Right atrium auricular region (tissue), 2 donors: ENCODE data around the gene BBS4. TPM values are rescaled to one million over a fixed set of nuclear protein-coding genes. Genes with fewer than 3 reads are reported as not detected.
"Not testable (repeated sequence)": the region's sequence is repeated elsewhere in the genome, so short reads cannot be mapped to it uniquely, and the experiment has no call there.

Source experiments
- DNase-seq: peaks from one replicate; pipeline ENCODE4 v3.0.0-alpha.2; 2019; ENCODE audit warnings: low spot score
- H3K27ac ChIP-seq, 2 donors: fragments of 200-600 bp; sonication (generic); 1 replicate in 1 of 2; 2 replicates in 1 of 2; pipeline ENCODE4 v1.5.1; 2016 to 2019
- H3K27me3 ChIP-seq, 2 donors: fragments of 200-600 bp; sonication (generic); one replicate each; pipeline versions ENCODE4 v1.5.1 to v1.6.0; 2017 to 2019
- H3K36me3 ChIP-seq: fragments of 200-600 bp; sonication (generic); one replicate; pipeline ENCODE4 v1.5.1; 2016
- H3K4me1 ChIP-seq, 2 donors: fragments of 200-600 bp; sonication (generic); one replicate each; pipeline versions ENCODE4 v1.5.1 to v1.6.0; 2017 to 2019
- H3K4me3 ChIP-seq, 2 donors: fragments of 200-600 bp; sonication (generic); 1 replicate in 1 of 2; 2 replicates in 1 of 2; pipeline ENCODE4 v1.5.1; 2017 to 2019; ENCODE audit warnings: mild to moderate bottlenecking in 1 of 2, moderate library complexity in 1 of 2
- H3K9me3 ChIP-seq, 2 donors: fragments of 200-600 bp; sonication (generic); one replicate each; pipeline ENCODE4 v1.5.1; 2019
- CTCF ChIP-seq, 2 donors: fragments of 200-600 bp; sonication (generic); IDR thresholded peaks; one replicate each; pipeline ENCODE4 v1.5.1; 2019; ENCODE audit warnings: antibody characterized with exemption in 2 of 2
- total RNA-seq, 2 donors: library from RNA; depleted of rRNA; stranded (reverse); fragments of >200 nt; gene quantifications; one replicate each; pipeline ENCODE4 v1.1.0, GENCODE V29; 2016

The BBS4 gene
- 10 to 100 TPM in 1 of 2 donors, 1 to 10 TPM in 1; 8.0 to 12.1 TPM for total RNA-seq

- Histone ChIP-seq H3K36me3 (no peaks in the 10 kb centered on the region), H3K4me3 (peak within 1 kb of the TSS; percentile 59 to 68), H3K27me3 (no peaks in the 10 kb centered on the region), H3K9me3 (no peaks in the 10 kb centered on the region), H3K4me1 (no peaks in the 10 kb centered on the region), H3K27ac (peak within 1 kb of the TSS; percentile 84 to 89)
- TF ChIP-seq CTCF (IDR thresholded peaks at IDR 0.05), result no peak
- peak; percentile 85 for DNase-seq
Observed at GRCh38 chr15:72685925-72686794, at the start of gene BBS4, which contains the start of gene HIGD2B. Gene BBS4, plus strand, starts transcription at chr15:72686207. Its CDS starts 21 bp downstream, at chr15:72686228. Gene HIGD2B, minus strand, starts transcription at chr15:72686182. Its CDS starts 9,808 bp downstream, at chr15:72676374.

GRCh38 chr15:72636519-72637282 is 49.3 kb upstream of the BBS4 start:
- not testable (repeated sequence) for H3K27me3 ChIP-seq, H3K4me1 ChIP-seq, H3K9me3 ChIP-seq, H3K36me3 ChIP-seq, H3K27ac ChIP-seq
- DNase-seq, result peak; percentile 80
- H3K4me3 ChIP-seq, result peak overlapping the region; percentile 17 to 21

GRCh38 chr15:72639759-72640483 is 46.1 kb upstream of the BBS4 start:
- not testable (repeated sequence) for H3K27ac ChIP-seq

GRCh38 chr15:72642271-72642670 is 43.7 kb upstream of the BBS4 start:
- not testable (repeated sequence) for H3K36me3 ChIP-seq, DNase-seq, H3K9me3 ChIP-seq, H3K4me3 ChIP-seq, H3K4me1 ChIP-seq, H3K27ac ChIP-seq, H3K27me3 ChIP-seq

More at GRCh38 chr15:72639759-72640483, 46.1 kb upstream of the BBS4 start:
- H3K4me3 ChIP-seq, DNase-seq, H3K4me1 ChIP-seq, H3K36me3 ChIP-seq, H3K9me3 ChIP-seq, H3K27me3 ChIP-seq: not testable (repeated sequence)

GRCh38 chr15:72648631-72649253 is 37.3 kb upstream of the BBS4 start:
- not testable (repeated sequence) for H3K4me1 ChIP-seq, H3K27ac ChIP-seq, DNase-seq, H3K9me3 ChIP-seq, H3K36me3 ChIP-seq, H3K4me3 ChIP-seq, H3K27me3 ChIP-seq

- DNase-seq, H3K36me3 ChIP-seq, H3K27ac ChIP-seq, H3K4me1 ChIP-seq, H3K9me3 ChIP-seq, H3K27me3 ChIP-seq, H3K4me3 ChIP-seq: not testable (repeated sequence)
Observed at GRCh38 chr15:72654397-72654796, 31.6 kb upstream of the BBS4 start, which contains the start of gene GOLGA6B. Gene GOLGA6B, plus strand, starts transcription at chr15:72654697. Its CDS starts 41 bp downstream, at chr15:72654738.

GRCh38 chr15:72656014-72656413 is 30.0 kb upstream of the BBS4 start:
- not testable (repeated sequence) for H3K4me3 ChIP-seq, DNase-seq, H3K27ac ChIP-seq, H3K36me3 ChIP-seq, H3K9me3 ChIP-seq, H3K4me1 ChIP-seq, H3K27me3 ChIP-seq

- not testable (repeated sequence) for DNase-seq, H3K27me3 ChIP-seq, H3K4me3 ChIP-seq, H3K4me1 ChIP-seq, H3K36me3 ChIP-seq, H3K9me3 ChIP-seq, H3K27ac ChIP-seq
Observed at GRCh38 chr15:72661081-72661480, 24.9 kb upstream of the BBS4 start.

- not testable (repeated sequence) for H3K27ac ChIP-seq, H3K9me3 ChIP-seq, H3K36me3 ChIP-seq, DNase-seq, H3K27me3 ChIP-seq, H3K4me1 ChIP-seq, H3K4me3 ChIP-seq
Observed at GRCh38 chr15:72663931-72664330, 22.1 kb upstream of the BBS4 start.

- H3K27ac ChIP-seq, H3K9me3 ChIP-seq, DNase-seq, H3K27me3 ChIP-seq, H3K36me3 ChIP-seq, H3K4me1 ChIP-seq, H3K4me3 ChIP-seq: not testable (repeated sequence)
Observed at GRCh38 chr15:72665706-72666105, 20.3 kb upstream of the BBS4 start.

- DNase-seq, H3K36me3 ChIP-seq, H3K27ac ChIP-seq, H3K27me3 ChIP-seq, H3K9me3 ChIP-seq, H3K4me3 ChIP-seq, H3K4me1 ChIP-seq: not testable (repeated sequence)
Observed at GRCh38 chr15:72669803-72670202, 16.2 kb upstream of the BBS4 start.
